Prostate gland (tissue), 2 donors: Measurements from ENCODE around the gene ATP2A1. TPM values are rescaled to one million over a fixed set of nuclear protein-coding genes. Genes with fewer than 3 reads are reported as not detected.

Experiments used
- DNase-seq: peaks from one replicate; pipeline ENCODE4 v3.0.0-alpha.2; 2019; ENCODE audit warnings: low spot score
- H3K27ac ChIP-seq, 2 donors: fragments of 200-600 bp; sonication (generic); 2 replicates each; pipeline ENCODE4 v1.5.1; 2017 to 2019
- H3K27me3 ChIP-seq: fragments of 200-600 bp; sonication (generic); replicated peaks from 2 replicates; pipeline ENCODE4 v1.5.1; 2019; ENCODE audit not compliant: insufficient read depth
- H3K36me3 ChIP-seq, 2 donors: fragments of 200-600 bp; sonication (generic); 1 replicate in 1 of 2; 2 replicates in 1 of 2; pipeline versions ENCODE4 v1.5.1 to v1.8.1; 2017 to 2019
- H3K4me1 ChIP-seq: fragments of 200-600 bp; sonication (generic); replicated peaks from 2 replicates; pipeline ENCODE4 v1.5.1; 2019
- H3K4me3 ChIP-seq, 2 donors: fragments of 200-600 bp; sonication (generic); 2 replicates each; pipeline ENCODE4 v1.5.1; 2017 to 2019
- H3K9me3 ChIP-seq: fragments of 200-600 bp; sonication (generic); 2 replicates; pipeline ENCODE4 v1.5.1; 2017
- CTCF ChIP-seq, 4 experiments: fragments of 200-600 bp in 2 of 4; fragments of 450-650 bp in 2 of 4; sonication (generic) in 2 of 4; IDR thresholded peaks; 1 replicate in 3 of 4; 2 replicates in 1 of 4; pipeline ENCODE4 v1.5.1; 2016 to 2019; ENCODE audit warnings: antibody characterized with exemption in 4 of 4, mild to moderate bottlenecking in 2 of 4, moderate library complexity in 2 of 4
- POLR2A ChIP-seq: fragments of 450-650 bp; IDR thresholded peaks from one replicate; pipeline ENCODE4 v1.6.1; 2016; ENCODE audit warnings: antibody characterized with exemption, mild to moderate bottlenecking
- POLR2AphosphoS5 ChIP-seq: sonication (generic); formaldehyde crosslinking; IDR thresholded peaks from one replicate; pipeline ENCODE4 v1.6.1; 2017; ENCODE audit warnings: antibody characterized with exemption
- WGBS: methylation state at CpG from one replicate; pipeline ENCODE4 v1.1.5; 2018; 5-methylcytosine and 5-hydroxymethylcytosine counted together
- intact Hi-C: fragments of 100-400 bp; cut with DNase I; formaldehyde crosslinking; loops from one replicate; pipeline ENCODE4 v1.14.2; 2022
- total RNA-seq, 2 donors: library from RNA; depleted of rRNA; stranded (reverse); fragments of >200 nt; gene quantifications; one replicate each; pipeline ENCODE4 v1.1.0, GENCODE V29; 2016

ATP2A1 gene
- total RNA-seq, 2 donors from 2014 or later = 1.5 to 3.1 TPM

GRCh38 chr16:28898942-28899341 lies 20.7 kb downstream of the ATP2A1 start:
- 85% methylated on average over 4 of the region's 4 CpGs for WGBS
- no peak for DNase-seq
- intact Hi-C loops = no loop called here
- Histone ChIP-seq H3K4me3 (no peak overlapping the region), H3K4me1 (no peaks in the 10 kb centered on the region), H3K36me3 (no peaks in the 10 kb centered on the region), H3K9me3 (no peaks in the 10 kb centered on the region), H3K27me3 (no peaks in the 10 kb centered on the region), H3K27ac (no peak overlapping the region)
- TF ChIP-seq CTCF (IDR thresholded peaks at IDR 0.05) (no peak), POLR2AphosphoS5 (no peak), POLR2A (no peak)

GRCh38 chr16:28899882-28900590 lies 21.7 kb downstream of the ATP2A1 start:
- 92% methylated on average over 11 of the region's 11 CpGs for WGBS
- H3K27me3 ChIP-seq = no peaks in the 10 kb centered on the region
- DNase-seq = no peak
- no peaks in the 10 kb centered on the region for H3K36me3 ChIP-seq
- no peak overlapping the region for H3K27ac ChIP-seq
- no peaks in the 10 kb centered on the region for H3K9me3 ChIP-seq
- no peak overlapping the region for H3K4me3 ChIP-seq
- no peaks in the 10 kb centered on the region for H3K4me1 ChIP-seq
- intact Hi-C loops = no loop called here
- no peak for TF ChIP-seq POLR2A
- TF ChIP-seq CTCF (IDR thresholded peaks at IDR 0.05) = no peak
- no peak for TF ChIP-seq POLR2AphosphoS5

- 92% methylated on average over 24 of the region's 25 CpGs for WGBS
- Histone ChIP-seq H3K36me3 (no peaks in the 10 kb centered on the region), H3K4me3 (no peak overlapping the region), H3K27me3 (no peaks in the 10 kb centered on the region), H3K27ac (no peak overlapping the region), H3K9me3 (no peaks in the 10 kb centered on the region), H3K4me1 (no peaks in the 10 kb centered on the region)
- TF ChIP-seq POLR2A (no peak), POLR2AphosphoS5 (no peak), CTCF (IDR thresholded peaks at IDR 0.05) (no peak)
- intact Hi-C loops = no loop called here
- DNase-seq = no peak
Measured at GRCh38 chr16:28900601-28901000, 22.3 kb downstream of the ATP2A1 start.

- DNase-seq = no peak
- Histone ChIP-seq H3K9me3 (no peaks in the 10 kb centered on the region), H3K27me3 (no peaks in the 10 kb centered on the region), H3K4me3 (no peak overlapping the region), H3K4me1 (no peaks in the 10 kb centered on the region), H3K36me3 (no peaks in the 10 kb centered on the region), H3K27ac (no peak overlapping the region)
- WGBS = 92% methylated on average over 13 of the region's 15 CpGs
- TF ChIP-seq POLR2AphosphoS5 (no peak), CTCF (IDR thresholded peaks at IDR 0.05) (no peak), POLR2A (no peak)
- intact Hi-C loops = no loop called here
Measured at GRCh38 chr16:28901862-28902261, 23.6 kb downstream of the ATP2A1 start.

GRCh38 chr16:28902909-28903308 lies 24.6 kb downstream of the ATP2A1 start:
- TF ChIP-seq POLR2AphosphoS5 = no peak
- no peaks in the 10 kb centered on the region for H3K9me3 ChIP-seq
- no peak overlapping the region for H3K4me3 ChIP-seq
- no peaks in the 10 kb centered on the region for H3K27me3 ChIP-seq
- DNase-seq = no peak
- H3K27ac ChIP-seq = no peak overlapping the region
- no peaks in the 10 kb centered on the region for H3K36me3 ChIP-seq
- H3K4me1 ChIP-seq = no peaks in the 10 kb centered on the region
- intact Hi-C loops = no loop called here
- WGBS = 71% methylated on average over 11 of the region's 11 CpGs
